ENCODE measurements around the gene CACNB2. TPM values are rescaled to one million over a fixed set of nuclear protein-coding genes. Genes with fewer than 3 reads are reported as not detected.
"Not testable (repeated sequence)": the region's sequence is repeated elsewhere in the genome, so short reads cannot be mapped to it uniquely, and the experiment has no call there.

The CACNB2 gene
- total RNA-seq, 2 donors from 2014 or later = not detected

- no peaks in the 10 kb centered on the region for H3K36me3 Mint-ChIP-seq (ENCODE audit: insufficient read depth in 2 of 2)
- ATAC-seq (replicated peaks in 1 of 2) (no peak), DNase-seq (no peak)
- H3K27ac Mint-ChIP-seq = no peak overlapping the region
- H3K9me3 Mint-ChIP-seq = no peaks in the 10 kb centered on the region
- H3K4me1 Mint-ChIP-seq (ENCODE audit: low read depth) = no peaks in the 10 kb centered on the region
- peaks cover 3% of the 10 kb centered on the region for H3K27me3 Mint-ChIP-seq (ENCODE audit: low read depth)
- no peak overlapping the region for H3K4me3 Mint-ChIP-seq
Observed at GRCh38 chr10:18133046-18133445, 7.2 kb upstream of the CACNB2 start.

- Mint-ChIP-seq H3K4me1 (ENCODE audit: low read depth) (no peaks in the 10 kb centered on the region), H3K36me3 (ENCODE audit: insufficient read depth in 2 of 2) (no peaks in the 10 kb centered on the region)
Observed at GRCh38 chr10:18134509-18134908, 5.7 kb upstream of the CACNB2 start.

GRCh38 chr10:18134921-18135320, 5.3 kb upstream of the CACNB2 start:
- no peaks in the 10 kb centered on the region for H3K4me1 Mint-ChIP-seq (ENCODE audit: low read depth)
- H3K27ac Mint-ChIP-seq = no peak overlapping the region
- DNase-seq = no peak
- no peak overlapping the region for H3K4me3 Mint-ChIP-seq
- peaks cover 13% of the 10 kb centered on the region for H3K27me3 Mint-ChIP-seq (ENCODE audit: low read depth)
- no peaks in the 10 kb centered on the region for H3K36me3 Mint-ChIP-seq (ENCODE audit: insufficient read depth in 2 of 2)
- no peaks in the 10 kb centered on the region for H3K9me3 Mint-ChIP-seq
- ATAC-seq (replicated peaks in 1 of 2) = no peak

More at GRCh38 chr10:18134509-18134908, 5.7 kb upstream of the CACNB2 start:
- H3K4me3 Mint-ChIP-seq = no peak overlapping the region
- H3K9me3 Mint-ChIP-seq = no peaks in the 10 kb centered on the region
- no peak for DNase-seq
- H3K27me3 Mint-ChIP-seq (ENCODE audit: low read depth) = peaks cover 9% of the 10 kb centered on the region
- ATAC-seq (replicated peaks in 1 of 2) = no peak
- no peak overlapping the region for H3K27ac Mint-ChIP-seq

- no peak overlapping the region for H3K4me3 Mint-ChIP-seq
- no peak for DNase-seq
- no peaks in the 10 kb centered on the region for H3K9me3 Mint-ChIP-seq
- H3K27me3 Mint-ChIP-seq (ENCODE audit: low read depth) = peaks cover 15% of the 10 kb centered on the region
- H3K27ac Mint-ChIP-seq = no peak overlapping the region
- no peaks in the 10 kb centered on the region for H3K4me1 Mint-ChIP-seq (ENCODE audit: low read depth)
- no peaks in the 10 kb centered on the region for H3K36me3 Mint-ChIP-seq (ENCODE audit: insufficient read depth in 2 of 2)
- ATAC-seq (replicated peaks in 1 of 2) = no peak
Observed at GRCh38 chr10:18136073-18136791, 4.0 kb upstream of the CACNB2 start.

- peaks cover 24% of the 10 kb centered on the region for H3K27me3 Mint-ChIP-seq (ENCODE audit: low read depth)
- no peak overlapping the region for H3K4me3 Mint-ChIP-seq
- no peak overlapping the region for H3K27ac Mint-ChIP-seq
Observed at GRCh38 chr10:18137111-18137510, 3.1 kb upstream of the CACNB2 start.

GRCh38 chr10:18140957-18141845, 977 bp downstream of the CACNB2 start:
- Mint-ChIP-seq H3K4me3 (peak overlapping the region; percentile 18 to 53), H3K4me1 (ENCODE audit: low read depth) (no peaks in the 10 kb centered on the region), H3K36me3 (ENCODE audit: insufficient read depth in 2 of 2) (no peaks in the 10 kb centered on the region), H3K9me3 (no peaks in the 10 kb centered on the region), H3K27me3 (ENCODE audit: low read depth) (peaks cover 36% of the 10 kb centered on the region), H3K27ac (no peak overlapping the region)
- ATAC-seq (replicated peaks in 1 of 2) (no peak), DNase-seq (no peak)

More at GRCh38 chr10:18137111-18137510, 3.1 kb upstream of the CACNB2 start:
- Mint-ChIP-seq H3K9me3 (no peaks in the 10 kb centered on the region), H3K36me3 (ENCODE audit: insufficient read depth in 2 of 2) (no peaks in the 10 kb centered on the region), H3K4me1 (ENCODE audit: low read depth) (no peaks in the 10 kb centered on the region)
- ATAC-seq (replicated peaks in 1 of 2) (no peak), DNase-seq (no peak)

- peaks cover 36% of the 10 kb centered on the region for H3K27me3 Mint-ChIP-seq (ENCODE audit: low read depth)
- H3K36me3 Mint-ChIP-seq (ENCODE audit: insufficient read depth in 2 of 2) = no peaks in the 10 kb centered on the region
- no peaks in the 10 kb centered on the region for H3K4me1 Mint-ChIP-seq (ENCODE audit: low read depth)
Observed at GRCh38 chr10:18142151-18142550, 1.9 kb downstream of the CACNB2 start.

GRCh38 chr10:18144396-18144795, 4.2 kb downstream of the CACNB2 start:
- peaks cover 28% of the 10 kb centered on the region for H3K27me3 Mint-ChIP-seq (ENCODE audit: low read depth)
- no peaks in the 10 kb centered on the region for H3K9me3 Mint-ChIP-seq
- no peak overlapping the region for H3K27ac Mint-ChIP-seq
- no peaks in the 10 kb centered on the region for H3K36me3 Mint-ChIP-seq (ENCODE audit: insufficient read depth in 2 of 2)
- no peak for DNase-seq
- no peaks in the 10 kb centered on the region for H3K4me1 Mint-ChIP-seq (ENCODE audit: low read depth)
- no peak overlapping the region for H3K4me3 Mint-ChIP-seq
- ATAC-seq (replicated peaks in 1 of 2) = no peak

More at GRCh38 chr10:18142151-18142550, 1.9 kb downstream of the CACNB2 start:
- DNase-seq (no peak), ATAC-seq (replicated peaks in 1 of 2) (no peak)
- Mint-ChIP-seq H3K27ac (no peak overlapping the region), H3K9me3 (no peaks in the 10 kb centered on the region), H3K4me3 (no peak overlapping the region)

GRCh38 chr10:18144928-18145327, 4.7 kb downstream of the CACNB2 start:
- Mint-ChIP-seq H3K27ac (no peak overlapping the region), H3K9me3 (no peaks in the 10 kb centered on the region), H3K4me3 (no peak overlapping the region), H3K36me3 (ENCODE audit: insufficient read depth in 2 of 2) (no peaks in the 10 kb centered on the region), H3K27me3 (ENCODE audit: low read depth) (peaks cover 23% of the 10 kb centered on the region), H3K4me1 (ENCODE audit: low read depth) (no peaks in the 10 kb centered on the region)
- ATAC-seq (replicated peaks in 1 of 2) (no peak), DNase-seq (no peak)

GRCh38 chr10:18145652-18146051, 5.4 kb downstream of the CACNB2 start:
- Mint-ChIP-seq H3K27me3 (ENCODE audit: low read depth) (peaks cover 23% of the 10 kb centered on the region), H3K9me3 (no peaks in the 10 kb centered on the region), H3K27ac (no peak overlapping the region), H3K36me3 (ENCODE audit: insufficient read depth in 2 of 2) (no peaks in the 10 kb centered on the region), H3K4me1 (ENCODE audit: low read depth) (no peaks in the 10 kb centered on the region), H3K4me3 (no peak overlapping the region)
- ATAC-seq (replicated peaks in 1 of 2) = no peak
- DNase-seq = no peak

GRCh38 chr10:18149196-18149800, 9.1 kb downstream of the CACNB2 start:
- no peaks in the 10 kb centered on the region for H3K27me3 Mint-ChIP-seq (ENCODE audit: low read depth)
- no peaks in the 10 kb centered on the region for H3K4me1 Mint-ChIP-seq (ENCODE audit: low read depth)
- H3K4me3 Mint-ChIP-seq = no peak overlapping the region
- no peaks in the 10 kb centered on the region for H3K36me3 Mint-ChIP-seq (ENCODE audit: insufficient read depth in 2 of 2)
- ATAC-seq (replicated peaks in 1 of 2) = no peak
- no peak for DNase-seq
- H3K9me3 Mint-ChIP-seq = no peaks in the 10 kb centered on the region
- H3K27ac Mint-ChIP-seq = no peak overlapping the region

- Mint-ChIP-seq H3K4me3 (no peak overlapping the region), H3K27ac (no peak overlapping the region), H3K9me3 (peaks cover 0 to 2% of the 10 kb centered on the region in 2 donors), H3K36me3 (ENCODE audit: insufficient read depth in 2 of 2) (no peaks in the 10 kb centered on the region), H3K4me1 (ENCODE audit: low read depth) (no peaks in the 10 kb centered on the region), H3K27me3 (ENCODE audit: low read depth) (no peaks in the 10 kb centered on the region)
- ATAC-seq (replicated peaks in 1 of 2) (no peak), DNase-seq (no peak)
Observed at GRCh38 chr10:18151356-18151890, 11.2 kb downstream of the CACNB2 start.

- not testable (repeated sequence) for H3K27ac Mint-ChIP-seq; ATAC-seq (replicated peaks in 1 of 2); H3K9me3 Mint-ChIP-seq; H3K4me3 Mint-ChIP-seq; H3K4me1 Mint-ChIP-seq (ENCODE audit: low read depth); H3K27me3 Mint-ChIP-seq (ENCODE audit: low read depth); DNase-seq; H3K36me3 Mint-ChIP-seq (ENCODE audit: insufficient read depth in 2 of 2)
Observed at GRCh38 chr10:18153381-18153780, 13.2 kb downstream of the CACNB2 start.

Measured in activated T-cell treated with anti-CD3 and anti-CD28 coated beads, Interleukin-2, amount 50 U/mL, for 72 hours (primary cell).